DND-41 (cell line): ENCODE results near the gene YARS2.
"Not testable (repeated sequence)": the region's sequence is repeated elsewhere in the genome, so short reads cannot be mapped to it uniquely, and the experiment has no call there.

Experiments used
- ATAC-seq: fragments of 200-7000 bp; cut with Tn5 transposase; 3 replicates; pipeline ENCODE4 v1.9.1; 2021; ENCODE audit warnings: low read depth; ENCODE audit not compliant: insufficient read depth
- DNase-seq: peaks from one replicate; pipeline ENCODE4 v3.0.0-alpha.2; 2020
- H2AFZ ChIP-seq: 2 replicates; pipeline ENCODE4 v1.6.0; 2012; ENCODE audit warnings: low read depth, low read length
- H3K27ac ChIP-seq: 2 replicates; pipeline ENCODE4 v1.5.1; 2012; ENCODE audit warnings: low read length, inconsistent platforms
- H3K27me3 ChIP-seq: fragments of 200-600 bp; sonication (generic); 2 replicates; pipeline ENCODE4 v1.6.0; 2012; ENCODE audit warnings: low read length, mild to moderate bottlenecking, inconsistent platforms; ENCODE audit not compliant: insufficient read depth, poor library complexity
- H3K36me3 ChIP-seq: 2 replicates; pipeline ENCODE4 v1.5.1; 2012; ENCODE audit warnings: low read length, inconsistent platforms; ENCODE audit not compliant: insufficient read depth
- H3K4me1 ChIP-seq: 2 replicates; pipeline ENCODE4 v1.5.1; 2012; ENCODE audit warnings: mild to moderate bottlenecking, low read length; ENCODE audit not compliant: insufficient read depth
- H3K4me2 ChIP-seq: 2 replicates; pipeline ENCODE4 v1.6.0; 2012; ENCODE audit warnings: mild to moderate bottlenecking, moderate library complexity, low read length, inconsistent platforms; ENCODE audit not compliant: insufficient read depth
- H3K4me3 ChIP-seq, 2 experiments: fragments of 200-600 bp in 1 of 2; shearing (Covaris generic) in 1 of 2; 2 replicates each; pipeline ENCODE4 v1.5.1; 2012 to 2016; ENCODE audit warnings: inconsistent platforms in 2 of 2, low read length in 2 of 2, mild to moderate bottlenecking in 2 of 2, low read depth in 1 of 2, moderate library complexity in 1 of 2
- H3K79me2 ChIP-seq: 2 replicates; pipeline ENCODE4 v1.6.0; 2012; ENCODE audit warnings: low read length, inconsistent platforms; ENCODE audit not compliant: insufficient read depth
- H3K9ac ChIP-seq: 2 replicates; pipeline ENCODE4 v1.6.0; 2012; ENCODE audit warnings: low read depth, mild to moderate bottlenecking, inconsistent platforms, low read length, moderate library complexity
- H3K9me3 ChIP-seq: 2 replicates; pipeline ENCODE4 v1.5.1; 2012; ENCODE audit warnings: low read length, moderate library complexity, mild to moderate bottlenecking, inconsistent platforms; ENCODE audit not compliant: insufficient read depth, severe bottlenecking
- H4K20me1 ChIP-seq: 2 replicates; pipeline ENCODE4 v1.6.0; 2012; ENCODE audit warnings: low read length; ENCODE audit not compliant: insufficient read depth
- EZH2 ChIP-seq: IDR thresholded peaks from 3 replicates; pipeline ENCODE4 v1.6.1; 2012; ENCODE audit warnings: borderline replicate concordance, low read depth, mild to moderate bottlenecking, moderate library complexity, low read length, inconsistent platforms; ENCODE audit not compliant: severe bottlenecking
- TF ChIP-seq, protein P1 (sequence below): IDR thresholded peaks from 2 replicates; pipeline ENCODE4 v1.5.1; 2012; ENCODE audit warnings: borderline replicate concordance, low read length, moderate library complexity, mild to moderate bottlenecking; ENCODE audit not compliant: poor library complexity, severe bottlenecking; ENCODE audit errors: extremely low read depth

The YARS2 gene

GRCh38 chr12:32727237-32727636 lies 28.5 kb downstream of the YARS2 start:
- no peak overlapping the region for H3K4me3 ChIP-seq
- H3K36me3 ChIP-seq: peaks cover 77% of the 10 kb centered on the region
- H3K27ac ChIP-seq: no peak overlapping the region
- H3K9me3 ChIP-seq: no peaks in the 10 kb centered on the region
- no peaks in the 10 kb centered on the region for H3K4me1 ChIP-seq
- ATAC-seq (no peak), DNase-seq (no peak)
- no peak overlapping the region for H2AFZ ChIP-seq
- no peaks in the 10 kb centered on the region for H3K79me2 ChIP-seq
- no peak overlapping the region for H3K4me2 ChIP-seq
- TF ChIP-seq, protein P1, sequence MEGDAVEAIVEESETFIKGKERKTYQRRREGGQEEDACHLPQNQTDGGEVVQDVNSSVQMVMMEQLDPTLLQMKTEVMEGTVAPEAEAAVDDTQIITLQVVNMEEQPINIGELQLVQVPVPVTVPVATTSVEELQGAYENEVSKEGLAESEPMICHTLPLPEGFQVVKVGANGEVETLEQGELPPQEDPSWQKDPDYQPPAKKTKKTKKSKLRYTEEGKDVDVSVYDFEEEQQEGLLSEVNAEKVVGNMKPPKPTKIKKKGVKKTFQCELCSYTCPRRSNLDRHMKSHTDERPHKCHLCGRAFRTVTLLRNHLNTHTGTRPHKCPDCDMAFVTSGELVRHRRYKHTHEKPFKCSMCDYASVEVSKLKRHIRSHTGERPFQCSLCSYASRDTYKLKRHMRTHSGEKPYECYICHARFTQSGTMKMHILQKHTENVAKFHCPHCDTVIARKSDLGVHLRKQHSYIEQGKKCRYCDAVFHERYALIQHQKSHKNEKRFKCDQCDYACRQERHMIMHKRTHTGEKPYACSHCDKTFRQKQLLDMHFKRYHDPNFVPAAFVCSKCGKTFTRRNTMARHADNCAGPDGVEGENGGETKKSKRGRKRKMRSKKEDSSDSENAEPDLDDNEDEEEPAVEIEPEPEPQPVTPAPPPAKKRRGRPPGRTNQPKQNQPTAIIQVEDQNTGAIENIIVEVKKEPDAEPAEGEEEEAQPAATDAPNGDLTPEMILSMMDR: no peak
- no peak for TF ChIP-seq EZH2
- no peaks in the 10 kb centered on the region for H3K27me3 ChIP-seq
- no peak overlapping the region for H3K9ac ChIP-seq
- H4K20me1 ChIP-seq: no peaks in the 10 kb centered on the region

- no peak overlapping the region for H3K4me2 ChIP-seq
- ATAC-seq (no peak), DNase-seq (no peak)
- H3K9ac ChIP-seq: no peak overlapping the region
- no peak overlapping the region for H2AFZ ChIP-seq
- no peak overlapping the region for H3K27ac ChIP-seq
- H3K4me1 ChIP-seq: no peaks in the 10 kb centered on the region
- peaks cover 77% of the 10 kb centered on the region for H3K36me3 ChIP-seq
- no peaks in the 10 kb centered on the region for H4K20me1 ChIP-seq
- H3K27me3 ChIP-seq: no peaks in the 10 kb centered on the region
- H3K9me3 ChIP-seq: no peaks in the 10 kb centered on the region
- no peaks in the 10 kb centered on the region for H3K79me2 ChIP-seq
- H3K4me3 ChIP-seq: no peak overlapping the region
- no peak for TF ChIP-seq EZH2
- TF ChIP-seq, protein P1: no peak
Observed at GRCh38 chr12:32726286-32726685, 29.4 kb downstream of the YARS2 start.

DNA sequence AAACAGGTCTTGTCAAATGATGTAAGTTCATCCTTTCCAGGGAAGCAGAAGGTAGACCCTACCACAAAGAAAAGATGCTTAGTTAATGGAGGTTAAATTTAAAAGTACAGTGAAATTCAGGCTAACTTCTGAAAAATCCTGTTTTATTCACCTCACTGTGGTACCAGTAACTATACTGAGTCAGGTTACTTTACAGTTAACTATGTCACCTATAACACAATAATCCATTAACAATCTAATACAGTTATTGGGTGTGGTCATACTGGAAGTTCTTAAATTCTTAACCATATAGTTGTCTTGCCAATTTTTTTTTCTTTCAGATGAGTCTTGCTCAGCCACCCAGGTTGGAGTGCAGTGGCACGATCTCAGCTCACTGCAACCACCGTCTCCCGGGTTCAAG lies 30.4 kb downstream of the YARS2 start:
- not testable (repeated sequence) for H3K4me1 ChIP-seq, H3K9ac ChIP-seq, H3K9me3 ChIP-seq, ATAC-seq, H3K27me3 ChIP-seq, H3K79me2 ChIP-seq, H3K4me2 ChIP-seq, H2AFZ ChIP-seq, DNase-seq, H4K20me1 ChIP-seq, H3K4me3 ChIP-seq, H3K27ac ChIP-seq
- peaks cover 79% of the 10 kb centered on the region for H3K36me3 ChIP-seq

- Histone ChIP-seq H3K9ac (no peak overlapping the region), H3K4me2 (no peak overlapping the region), H4K20me1 (no peaks in the 10 kb centered on the region), H2AFZ (no peak overlapping the region), H3K27ac (no peak overlapping the region), H3K9me3 (no peaks in the 10 kb centered on the region), H3K4me3 (no peak overlapping the region), H3K36me3 (peaks cover 63% of the 10 kb centered on the region), H3K4me1 (no peaks in the 10 kb centered on the region), H3K27me3 (no peaks in the 10 kb centered on the region), H3K79me2 (no peaks in the 10 kb centered on the region)
- ATAC-seq (no peak), DNase-seq (no peak)
- TF ChIP-seq, protein P1: no peak
- TF ChIP-seq EZH2: no peak
Observed at GRCh38 chr12:32718926-32719325, 36.8 kb downstream of the YARS2 start.
